ENCODE measurements around the gene SMAP2. TPM values are rescaled to one million over a fixed set of nuclear protein-coding genes. Genes with fewer than 3 reads are reported as not detected.

SMAP2 gene
- total RNA-seq, 1 donor from 2014 or later: 185 TPM

DNA sequence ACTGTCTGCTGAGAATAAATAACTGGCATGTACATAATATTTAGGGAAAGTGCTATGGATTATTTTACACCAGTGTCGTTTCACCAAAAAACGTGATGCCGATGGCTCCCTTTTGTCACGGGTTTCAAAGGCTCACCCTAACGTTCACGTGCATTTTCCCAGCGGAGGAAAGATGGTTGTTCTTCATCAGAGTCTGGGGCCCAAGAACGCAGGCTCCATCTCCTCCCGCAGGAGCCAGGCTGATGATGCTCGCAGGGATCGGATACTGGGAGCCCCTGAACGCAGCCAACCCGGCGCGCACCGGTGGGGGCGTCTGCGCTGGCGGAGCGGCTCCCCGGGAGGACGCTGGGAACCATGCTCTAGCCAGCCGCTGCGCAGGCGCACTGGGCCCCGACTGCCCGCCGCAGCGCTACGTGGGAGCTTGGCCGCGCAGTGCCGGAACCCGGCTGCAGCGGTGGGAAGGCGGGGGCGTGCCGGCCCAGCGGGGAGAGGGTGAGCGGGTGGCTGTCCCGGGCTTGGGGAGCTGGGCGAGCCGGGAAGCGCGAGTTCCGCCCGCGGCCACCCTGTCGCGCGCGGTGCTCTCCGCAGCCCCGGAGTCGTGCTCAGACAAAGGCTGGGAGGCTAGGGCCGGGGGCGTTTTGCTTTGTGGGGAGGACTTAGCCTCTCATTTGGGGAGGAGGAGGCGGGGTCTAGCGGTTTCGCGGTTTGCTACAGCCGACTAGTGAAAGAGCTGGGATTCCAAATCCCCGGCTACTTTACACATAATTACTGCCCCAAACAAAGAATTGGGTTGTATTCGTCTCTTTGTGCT, 76.4 kb downstream of the SMAP2 start, which contains the start of gene ZFP69B:
ZFP69B (plus strand) TSS at position 793 of the 811 bp plus-strand sequence. CDS start 486 bp downstream, outside the sequence.
- peaks cover 59% of the 10 kb centered on the region for H3K9me3 Mint-ChIP-seq
- intact Hi-C loops (cut with micrococcal nuclease): loop anchor here (1.0 to 5.0 kb wide), 4 partner anchors 65 to 242 kb away; partner anchors contain the start of gene ZNF684
- H3K27ac Mint-ChIP-seq: peak within 1 kb of the TSS; percentile 86
- peak within 1 kb of the TSS; percentile 82 for H3K4me3 Mint-ChIP-seq (ENCODE audit: low read depth)
- no peaks in the 10 kb centered on the region for H3K27me3 Mint-ChIP-seq (ENCODE audit: low read depth)
- peaks cover 61% of the 10 kb centered on the region for H3K36me3 Mint-ChIP-seq (ENCODE audit: low read depth)
- peaks cover 28% of the 10 kb centered on the region for H3K4me1 Mint-ChIP-seq (ENCODE audit: low read depth)
- DNase-seq (ENCODE audit: low spot score): peak; percentile 86

DNA sequence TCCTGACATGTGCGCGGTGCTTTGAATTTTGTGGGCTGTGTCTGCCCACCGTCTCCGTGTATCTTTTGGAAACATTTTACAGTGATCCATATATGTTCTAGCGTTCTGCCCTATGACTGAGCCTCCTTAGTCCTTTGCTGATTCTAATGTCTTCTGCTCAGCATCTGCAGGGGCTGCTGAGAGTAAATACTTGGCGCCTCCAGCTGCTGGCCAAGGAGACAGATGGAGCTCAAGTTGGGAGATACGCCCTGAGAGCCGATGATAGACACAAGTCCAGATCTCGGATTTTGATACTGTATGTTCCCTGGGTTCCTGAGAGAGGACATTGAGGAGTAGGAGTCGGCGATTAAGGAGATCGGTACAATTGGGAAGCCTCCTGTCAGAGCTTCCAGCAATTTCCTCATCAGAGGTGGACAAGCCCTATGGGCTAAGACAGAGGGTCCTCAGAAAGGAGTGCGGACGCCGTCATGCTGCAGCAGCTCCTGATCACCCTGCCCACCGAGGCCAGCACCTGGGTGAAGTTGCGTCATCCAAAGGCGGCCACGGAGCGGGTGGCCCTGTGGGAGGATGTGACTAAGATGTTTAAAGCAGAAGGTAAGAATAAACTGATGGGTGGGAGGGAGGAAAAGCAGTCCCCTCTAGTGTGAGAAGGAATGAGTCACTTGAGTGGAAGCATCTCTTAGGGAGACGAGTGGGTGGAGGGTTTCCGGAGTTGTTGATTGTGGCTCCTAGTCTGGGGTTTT, 77.1 kb downstream of the SMAP2 start:
- Mint-ChIP-seq H3K36me3 (ENCODE audit: low read depth) (peaks cover 61% of the 10 kb centered on the region), H3K9me3 (peaks cover 59% of the 10 kb centered on the region), H3K4me1 (ENCODE audit: low read depth) (peaks cover 31% of the 10 kb centered on the region), H3K27ac (peak overlapping the region; percentile 86), H3K27me3 (ENCODE audit: low read depth) (no peaks in the 10 kb centered on the region), H3K4me3 (ENCODE audit: low read depth) (peak overlapping the region; percentile 82)
- DNase-seq (ENCODE audit: low spot score): peak; percentile 56
- intact Hi-C loops (cut with micrococcal nuclease): loop anchor here (1.0 to 5.0 kb wide), 6 partner anchors 58 to 242 kb away; partner anchors contain the start of genes EXO5 and ZNF684

GRCh38 chr1:40451238-40451585, 77.7 kb downstream of the SMAP2 start:
- Mint-ChIP-seq H3K27ac (peak overlapping the region; percentile 86), H3K27me3 (ENCODE audit: low read depth) (no peaks in the 10 kb centered on the region), H3K4me1 (ENCODE audit: low read depth) (peaks cover 31% of the 10 kb centered on the region), H3K36me3 (ENCODE audit: low read depth) (peaks cover 62% of the 10 kb centered on the region), H3K4me3 (ENCODE audit: low read depth) (peak overlapping the region; percentile 82), H3K9me3 (peaks cover 58% of the 10 kb centered on the region)
- intact Hi-C loops (cut with micrococcal nuclease): loop anchor here (1.0 to 5.0 kb wide), 4 partner anchors 57 to 132 kb away; partner anchors contain the start of gene EXO5
- DNase-seq (ENCODE audit: low spot score): no peak

DNA sequence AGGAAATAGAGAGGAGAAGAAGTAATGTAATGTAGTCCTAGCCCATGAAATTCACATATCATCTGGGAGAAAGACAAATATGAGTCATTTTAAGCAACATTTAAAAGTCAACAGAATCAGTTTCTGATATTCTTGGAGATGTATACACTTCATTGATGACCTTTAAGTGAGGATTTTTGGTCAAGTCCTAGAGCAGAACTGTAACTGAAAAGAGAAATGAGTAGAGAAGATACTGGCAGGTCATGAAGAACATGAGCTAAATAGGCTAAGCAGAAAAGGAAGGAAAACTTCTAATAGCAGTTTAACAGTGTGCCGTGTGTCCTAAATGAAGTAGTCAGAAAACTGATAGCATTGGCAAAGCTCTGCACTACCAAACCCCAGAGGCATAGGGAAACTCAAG, 81.3 kb downstream of the SMAP2 start:
- Mint-ChIP-seq H3K27me3 (ENCODE audit: low read depth) (no peaks in the 10 kb centered on the region), H3K4me1 (ENCODE audit: low read depth) (peaks cover 23% of the 10 kb centered on the region), H3K9me3 (peaks cover 82% of the 10 kb centered on the region), H3K27ac (peak overlapping the region; percentile 55), H3K36me3 (ENCODE audit: low read depth) (peaks cover 91% of the 10 kb centered on the region), H3K4me3 (ENCODE audit: low read depth) (no peak overlapping the region)
- DNase-seq (ENCODE audit: low spot score): no peak
- intact Hi-C loops (cut with micrococcal nuclease): loop anchor here (5.0 kb wide), 1 partner anchor 113 kb away; no protein-coding TSS in a partner anchor

DNA sequence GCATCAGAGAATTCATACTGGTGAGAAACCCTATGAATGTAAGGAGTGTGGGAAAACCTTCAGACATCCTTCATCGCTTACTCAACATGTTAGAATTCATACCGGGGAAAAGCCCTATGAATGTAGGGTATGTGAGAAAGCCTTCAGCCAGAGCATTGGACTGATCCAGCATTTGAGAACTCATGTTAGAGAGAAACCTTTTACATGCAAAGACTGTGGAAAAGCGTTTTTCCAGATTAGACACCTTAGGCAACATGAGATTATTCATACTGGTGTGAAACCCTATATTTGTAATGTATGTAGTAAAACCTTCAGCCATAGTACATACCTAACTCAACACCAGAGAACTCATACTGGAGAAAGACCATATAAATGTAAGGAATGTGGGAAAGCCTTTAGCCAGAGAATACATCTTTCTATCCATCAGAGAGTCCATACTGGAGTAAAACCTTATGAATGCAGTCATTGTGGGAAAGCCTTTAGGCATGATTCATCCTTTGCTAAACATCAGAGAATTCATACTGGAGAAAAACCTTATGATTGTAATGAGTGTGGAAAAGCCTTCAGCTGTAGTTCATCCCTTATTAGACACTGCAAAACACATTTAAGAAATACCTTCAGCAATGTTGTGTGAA, 89.5 kb downstream of the SMAP2 start:
- peaks cover 73% of the 10 kb centered on the region for H3K36me3 Mint-ChIP-seq (ENCODE audit: low read depth)
- peaks cover 81% of the 10 kb centered on the region for H3K9me3 Mint-ChIP-seq
- DNase-seq (ENCODE audit: low spot score): no peak
- no peak overlapping the region for H3K4me3 Mint-ChIP-seq (ENCODE audit: low read depth)
- H3K27ac Mint-ChIP-seq: no peak overlapping the region
- no peaks in the 10 kb centered on the region for H3K27me3 Mint-ChIP-seq (ENCODE audit: low read depth)
- no peaks in the 10 kb centered on the region for H3K4me1 Mint-ChIP-seq (ENCODE audit: low read depth)
- intact Hi-C loops (cut with micrococcal nuclease): no loop called here

- no peak for DNase-seq (ENCODE audit: low spot score)
- Mint-ChIP-seq H3K36me3 (ENCODE audit: low read depth) (peaks cover 40% of the 10 kb centered on the region), H3K27ac (no peak overlapping the region), H3K27me3 (ENCODE audit: low read depth) (no peaks in the 10 kb centered on the region), H3K4me3 (ENCODE audit: low read depth) (no peak overlapping the region), H3K4me1 (ENCODE audit: low read depth) (no peaks in the 10 kb centered on the region), H3K9me3 (peaks cover 83% of the 10 kb centered on the region)
- intact Hi-C loops (cut with micrococcal nuclease): no loop called here
Measured at GRCh38 chr1:40469327-40469726, 95.8 kb downstream of the SMAP2 start.

Other genes with a start within 250 kb of the SMAP2 start
- gene RLF, start 212.3 kb upstream of the SMAP2 start, total RNA-seq: 22.3 and 22.6 TPM in 2 replicates
- not detected in 2 replicates for gene TMCO2, start 125.8 kb upstream of the SMAP2 start, total RNA-seq
- gene ZMPSTE24, start 115.5 kb upstream of the SMAP2 start, total RNA-seq: 48.2 TPM in 2 replicates
- gene COL9A2, start 56.4 kb upstream of the SMAP2 start, total RNA-seq: 18.7 and 18.9 TPM in 2 replicates
- gene ZFP69B, start 76.7 kb downstream of the SMAP2 start, total RNA-seq: 4.7 and 5.4 TPM in 2 replicates
- 3.3 and 4.0 TPM in 2 replicates for gene ZFP69, start 103.6 kb downstream of the SMAP2 start, total RNA-seq
- gene EXO5, start 135.0 kb downstream of the SMAP2 start, total RNA-seq: 11.9 and 13.6 TPM in 2 replicates
- 4.1 and 4.8 TPM in 2 replicates for gene ZNF684, start 157.9 kb downstream of the SMAP2 start, total RNA-seq

Data from activated T-helper 2 cell treated with anti-CD3 and anti-CD28 coated beads, Interferon-gamma antibody, Interleukin-2, Interleukin-4, amounts not matched to agents 10 μg/mL and 5 μg/mL and 100 μg/mL, durations not matched to agents 14 hours and 24 hours and 36 hours (primary cell).